ENCODE results near the gene TGM4.
"Not testable (repeated sequence)": the region's sequence is repeated elsewhere in the genome, so short reads cannot be mapped to it uniquely, and the experiment has no call there.

The TGM4 gene

DNA sequence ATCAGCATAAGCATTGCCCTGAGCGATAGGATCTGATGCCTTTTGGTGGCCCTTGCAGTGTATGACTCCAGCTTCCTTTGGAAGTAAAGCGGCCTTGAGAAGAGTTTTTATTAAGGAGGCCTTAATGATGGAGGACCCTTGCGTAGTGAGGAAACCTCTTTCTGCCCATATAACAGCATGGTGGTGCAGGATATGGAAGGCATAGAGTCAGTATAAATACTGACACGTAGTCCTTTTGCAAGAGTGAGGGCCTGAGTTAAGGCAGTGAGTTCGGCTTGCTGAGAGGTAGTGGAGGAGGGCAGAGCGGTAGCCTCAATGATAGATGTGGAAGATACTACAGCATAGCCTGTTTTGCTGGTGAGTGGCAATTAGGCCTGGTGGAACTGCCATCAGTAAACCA lies 17.7 kb upstream of the TGM4 start:
- CTCF ChIA-PET: not testable (repeated sequence)
- H3K36me3 ChIP-seq (ENCODE audit: control insufficient read depth in 2 of 2, insufficient read depth in 1 of 2, low read length in 2 of 2): peaks cover 0 to 31% of the 10 kb centered on the region in 2 experiments; a peak in 2 of 3 replicates

DNA sequence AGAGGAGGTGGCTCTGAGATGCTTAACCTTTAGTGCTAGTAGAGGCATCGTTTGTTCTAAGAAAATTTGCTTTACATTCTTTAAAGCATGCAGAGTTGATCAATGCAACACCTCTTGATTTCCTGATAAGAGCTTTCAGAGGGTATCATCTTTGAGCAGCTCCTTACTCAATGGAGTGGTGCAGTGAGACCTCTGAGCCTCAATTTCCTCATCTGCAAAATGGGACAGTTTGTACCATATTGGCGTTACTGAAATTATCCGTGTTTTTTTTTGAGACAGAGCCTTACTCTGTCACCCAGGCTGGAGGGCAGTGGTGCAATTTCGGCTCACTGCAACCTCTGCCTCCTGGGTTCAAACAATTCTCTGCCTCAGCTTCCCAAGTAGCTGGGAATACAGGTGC lies 14.3 kb upstream of the TGM4 start:
- Histone ChIP-seq H3K27ac (ENCODE audit: extremely low read depth, low read depth, low read length) (no peak overlapping the region), H3K9me3 (ENCODE audit: control insufficient read depth, insufficient read depth, low read depth, low read length) (no peaks in the 10 kb centered on the region), H3K4me1 (ENCODE audit: control insufficient read depth, insufficient read depth, low read length) (no peaks in the 10 kb centered on the region), H3K4me3 (ENCODE audit: low read depth, low read length) (no peak overlapping the region), H3K36me3 (ENCODE audit: control insufficient read depth in 2 of 2, insufficient read depth in 1 of 2, low read length in 2 of 2) (peaks cover 0 to 12% of the 10 kb centered on the region in 2 experiments; a peak in 1 of 3 replicates)
- POLR2A ChIA-PET: interaction anchor here (0.6 kb wide), 1 partner anchor 29 kb away, joined by 3 read pairs; no protein-coding TSS in a partner anchor
- no peak for TF ChIP-seq ZNF214 (tag by site-specific recombination; IDR thresholded peaks at IDR 0.05; ENCODE audit: borderline replicate concordance)
- TF ChIP-seq GLIS1 (tag by site-specific recombination; IDR thresholded peaks at IDR 0.05): no peak
- no peak for TF ChIP-seq ZNF48 (tag by site-specific recombination; IDR thresholded peaks at IDR 0.05)
- no peak for TF ChIP-seq ZNF624 (tag by site-specific recombination; IDR thresholded peaks at IDR 0.05)
- TF ChIP-seq, protein P1, sequence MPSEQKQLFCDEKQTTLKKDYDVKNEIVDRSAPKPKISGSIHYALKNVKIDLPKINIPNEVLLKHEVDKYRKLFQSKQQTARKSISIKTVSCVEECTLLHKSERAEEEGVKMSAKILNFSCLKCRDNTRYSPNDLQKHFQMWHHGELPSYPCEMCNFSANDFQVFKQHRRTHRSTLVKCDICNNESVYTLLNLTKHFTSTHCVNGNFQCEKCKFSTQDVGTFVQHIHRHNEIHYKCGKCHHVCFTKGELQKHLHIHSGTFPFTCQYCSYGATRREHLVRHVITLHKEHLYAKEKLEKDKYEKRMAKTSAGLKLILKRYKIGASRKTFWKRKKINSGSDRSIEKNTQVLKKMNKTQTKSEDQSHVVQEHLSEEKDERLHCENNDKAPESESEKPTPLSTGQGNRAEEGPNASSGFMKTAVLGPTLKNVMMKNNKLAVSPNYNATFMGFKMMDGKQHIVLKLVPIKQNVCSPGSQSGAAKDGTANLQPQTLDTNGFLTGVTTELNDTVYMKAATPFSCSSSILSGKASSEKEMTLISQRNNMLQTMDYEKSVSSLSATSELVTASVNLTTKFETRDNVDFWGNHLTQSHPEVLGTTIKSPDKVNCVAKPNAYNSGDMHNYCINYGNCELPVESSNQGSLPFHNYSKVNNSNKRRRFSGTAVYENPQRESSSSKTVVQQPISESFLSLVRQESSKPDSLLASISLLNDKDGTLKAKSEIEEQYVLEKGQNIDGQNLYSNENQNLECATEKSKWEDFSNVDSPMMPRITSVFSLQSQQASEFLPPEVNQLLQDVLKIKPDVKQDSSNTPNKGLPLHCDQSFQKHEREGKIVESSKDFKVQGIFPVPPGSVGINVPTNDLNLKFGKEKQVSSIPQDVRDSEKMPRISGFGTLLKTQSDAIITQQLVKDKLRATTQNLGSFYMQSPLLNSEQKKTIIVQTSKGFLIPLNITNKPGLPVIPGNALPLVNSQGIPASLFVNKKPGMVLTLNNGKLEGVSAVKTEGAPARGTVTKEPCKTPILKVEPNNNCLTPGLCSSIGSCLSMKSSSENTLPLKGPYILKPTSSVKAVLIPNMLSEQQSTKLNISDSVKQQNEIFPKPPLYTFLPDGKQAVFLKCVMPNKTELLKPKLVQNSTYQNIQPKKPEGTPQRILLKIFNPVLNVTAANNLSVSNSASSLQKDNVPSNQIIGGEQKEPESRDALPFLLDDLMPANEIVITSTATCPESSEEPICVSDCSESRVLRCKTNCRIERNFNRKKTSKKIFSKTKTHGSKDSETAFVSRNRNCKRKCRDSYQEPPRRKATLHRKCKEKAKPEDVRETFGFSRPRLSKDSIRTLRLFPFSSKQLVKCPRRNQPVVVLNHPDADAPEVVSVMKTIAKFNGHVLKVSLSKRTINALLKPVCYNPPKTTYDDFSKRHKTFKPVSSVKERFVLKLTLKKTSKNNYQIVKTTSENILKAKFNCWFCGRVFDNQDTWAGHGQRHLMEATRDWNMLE (tag by site-specific recombination; conservative IDR thresholded peaks at IDR 0.05; ENCODE audit: low read depth): no peak
- TF ChIP-seq ZNF585B (tag by site-specific recombination; IDR thresholded peaks at IDR 0.05): no peak
- no peak for TF ChIP-seq ZNF248 (tag by site-specific recombination; IDR thresholded peaks at IDR 0.05)
- CTCF ChIA-PET: interaction anchor here (0.8 kb wide), 1 partner anchor 55 kb away, joined by 5 read pairs; no protein-coding TSS in a partner anchor

More for the DNA sequence above, 17.7 kb upstream of the TGM4 start:
- H3K4me1 ChIP-seq (ENCODE audit: control insufficient read depth, insufficient read depth, low read length); H3K9me3 ChIP-seq (ENCODE audit: control insufficient read depth, insufficient read depth, low read depth, low read length); H3K4me3 ChIP-seq (ENCODE audit: low read depth, low read length); H3K27ac ChIP-seq (ENCODE audit: extremely low read depth, low read depth, low read length); POLR2A ChIA-PET: not testable (repeated sequence)
- peak; percentile 98 for TF ChIP-seq ZNF600 (tag by site-specific recombination; IDR thresholded peaks at IDR 0.05)

DNA sequence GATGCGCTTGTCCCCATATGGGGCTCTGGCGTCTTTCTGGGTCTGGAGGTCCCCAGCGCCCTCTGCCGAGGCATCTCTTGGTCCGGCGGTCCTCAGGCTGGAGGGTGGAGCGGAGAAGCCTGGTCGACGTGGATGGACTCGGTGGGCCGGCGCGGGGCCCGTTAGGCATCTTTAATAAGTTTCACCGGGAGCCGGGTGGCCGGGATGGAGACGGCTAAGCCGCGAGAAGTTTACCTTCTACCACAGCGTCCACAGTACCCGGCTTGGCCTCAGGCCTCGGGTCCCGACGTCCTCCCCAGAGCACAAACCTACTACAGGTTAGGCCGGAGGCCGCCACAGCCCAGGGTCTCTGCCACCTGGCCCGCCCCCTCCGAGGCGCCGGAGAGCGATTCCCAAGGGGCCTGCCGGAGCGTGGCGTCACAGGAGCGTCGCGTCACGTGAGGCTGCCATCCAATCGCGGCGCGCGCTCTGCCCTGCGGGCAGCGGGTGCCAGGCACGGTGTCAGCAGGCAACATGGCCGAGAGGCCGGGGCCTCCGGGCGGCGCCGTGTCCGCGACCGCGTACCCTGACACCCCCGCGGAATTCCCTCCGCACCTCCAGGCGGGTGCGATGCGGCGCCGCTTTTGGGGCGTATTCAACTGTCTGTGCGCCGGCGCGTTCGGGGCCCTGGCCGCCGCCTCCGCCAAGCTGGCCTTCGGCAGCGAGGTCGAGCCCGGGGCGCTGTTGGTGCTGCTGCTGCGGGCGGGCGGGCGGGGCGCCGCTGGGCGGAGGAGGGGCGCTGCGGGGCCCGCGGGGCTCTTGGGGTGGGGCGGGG lies 12.8 kb upstream of the TGM4 start, which contains the start of gene TMEM42:
Gene TMEM42, plus strand, starts transcription at position 501 of the 814 bp plus-strand sequence. Its CDS starts 13 bp downstream, at position 514.
- peaks cover 0 to 20% of the 10 kb centered on the region in 2 experiments; a peak in 1 of 3 replicates for H3K36me3 ChIP-seq (ENCODE audit: control insufficient read depth in 2 of 2, insufficient read depth in 1 of 2, low read length in 2 of 2)
- H3K27ac ChIP-seq (ENCODE audit: extremely low read depth, low read depth, low read length): peak within 1 kb of the TSS; percentile 27; the same call in 1 of the 2 replicates
- CTCF ChIA-PET: interaction anchor here (0.6 kb wide), 1 partner anchor 204 kb away, joined by 3 read pairs; no protein-coding TSS in a partner anchor
- no peaks in the 10 kb centered on the region for H3K4me1 ChIP-seq (ENCODE audit: control insufficient read depth, insufficient read depth, low read length)
- no peaks in the 10 kb centered on the region for H3K9me3 ChIP-seq (ENCODE audit: control insufficient read depth, insufficient read depth, low read depth, low read length)
- peak within 1 kb of the TSS; percentile 42 for H3K4me3 ChIP-seq (ENCODE audit: low read depth, low read length)
- POLR2A ChIA-PET: interaction anchor here (0.6 kb wide), 1 partner anchor 73 kb away, joined by 5 read pairs; no protein-coding TSS in a partner anchor
- TF ChIP-seq, protein P2, sequence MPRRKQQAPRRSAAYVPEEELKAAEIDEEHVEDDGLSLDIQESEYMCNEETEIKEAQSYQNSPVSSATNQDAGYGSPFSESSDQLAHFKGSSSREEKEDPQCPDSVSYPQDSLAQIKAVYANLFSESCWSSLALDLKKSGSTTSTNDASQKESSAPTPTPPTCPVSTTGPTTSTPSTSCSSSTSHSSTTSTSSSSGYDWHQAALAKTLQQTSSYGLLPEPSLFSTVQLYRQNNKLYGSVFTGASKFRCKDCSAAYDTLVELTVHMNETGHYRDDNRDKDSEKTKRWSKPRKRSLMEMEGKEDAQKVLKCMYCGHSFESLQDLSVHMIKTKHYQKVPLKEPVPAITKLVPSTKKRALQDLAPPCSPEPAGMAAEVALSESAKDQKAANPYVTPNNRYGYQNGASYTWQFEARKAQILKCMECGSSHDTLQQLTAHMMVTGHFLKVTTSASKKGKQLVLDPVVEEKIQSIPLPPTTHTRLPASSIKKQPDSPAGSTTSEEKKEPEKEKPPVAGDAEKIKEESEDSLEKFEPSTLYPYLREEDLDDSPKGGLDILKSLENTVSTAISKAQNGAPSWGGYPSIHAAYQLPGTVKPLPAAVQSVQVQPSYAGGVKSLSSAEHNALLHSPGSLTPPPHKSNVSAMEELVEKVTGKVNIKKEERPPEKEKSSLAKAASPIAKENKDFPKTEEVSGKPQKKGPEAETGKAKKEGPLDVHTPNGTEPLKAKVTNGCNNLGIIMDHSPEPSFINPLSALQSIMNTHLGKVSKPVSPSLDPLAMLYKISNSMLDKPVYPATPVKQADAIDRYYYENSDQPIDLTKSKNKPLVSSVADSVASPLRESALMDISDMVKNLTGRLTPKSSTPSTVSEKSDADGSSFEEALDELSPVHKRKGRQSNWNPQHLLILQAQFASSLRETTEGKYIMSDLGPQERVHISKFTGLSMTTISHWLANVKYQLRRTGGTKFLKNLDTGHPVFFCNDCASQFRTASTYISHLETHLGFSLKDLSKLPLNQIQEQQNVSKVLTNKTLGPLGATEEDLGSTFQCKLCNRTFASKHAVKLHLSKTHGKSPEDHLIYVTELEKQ (tag by site-specific recombination; IDR thresholded peaks at IDR 0.05; ENCODE audit: borderline replicate concordance): no peak
- TF ChIP-seq ZNF76 (tag by site-specific recombination; IDR thresholded peaks at IDR 0.05; ENCODE audit: borderline replicate concordance, low read depth) (peak; percentile 33; the same call in 1 of the 2 replicates), ZNF560 (tag by site-specific recombination; IDR thresholded peaks at IDR 0.05; ENCODE audit: borderline replicate concordance) (no peak), ZNF561 (tag by site-specific recombination; IDR thresholded peaks at IDR 0.05; ENCODE audit: borderline replicate concordance) (0 out of 2 replicates have a peak, but pooled peaks have one; percentile 67), ZBTB8A (tag by site-specific recombination; IDR thresholded peaks at IDR 0.05) (peak; percentile 83), GLIS2 (tag by site-specific recombination; IDR thresholded peaks at IDR 0.05) (peak; percentile 68), GLIS1 (tag by site-specific recombination; IDR thresholded peaks at IDR 0.05) (peak; percentile 25; the same call in 1 of the 2 replicates), KLF9 (tag by site-specific recombination; IDR thresholded peaks at IDR 0.05; ENCODE audit: low read depth) (peak; percentile 69), SP2 (tag by site-specific recombination; IDR thresholded peaks at IDR 0.05) (peak; percentile 60), ZNF335 (tag by site-specific recombination; conservative IDR thresholded peaks at IDR 0.05) (peak; percentile 72), KLF1 (tag by site-specific recombination; IDR thresholded peaks at IDR 0.05) (0 out of 2 replicates have a peak, but pooled peaks have one; percentile 11)
- TF ChIP-seq, protein P3, sequence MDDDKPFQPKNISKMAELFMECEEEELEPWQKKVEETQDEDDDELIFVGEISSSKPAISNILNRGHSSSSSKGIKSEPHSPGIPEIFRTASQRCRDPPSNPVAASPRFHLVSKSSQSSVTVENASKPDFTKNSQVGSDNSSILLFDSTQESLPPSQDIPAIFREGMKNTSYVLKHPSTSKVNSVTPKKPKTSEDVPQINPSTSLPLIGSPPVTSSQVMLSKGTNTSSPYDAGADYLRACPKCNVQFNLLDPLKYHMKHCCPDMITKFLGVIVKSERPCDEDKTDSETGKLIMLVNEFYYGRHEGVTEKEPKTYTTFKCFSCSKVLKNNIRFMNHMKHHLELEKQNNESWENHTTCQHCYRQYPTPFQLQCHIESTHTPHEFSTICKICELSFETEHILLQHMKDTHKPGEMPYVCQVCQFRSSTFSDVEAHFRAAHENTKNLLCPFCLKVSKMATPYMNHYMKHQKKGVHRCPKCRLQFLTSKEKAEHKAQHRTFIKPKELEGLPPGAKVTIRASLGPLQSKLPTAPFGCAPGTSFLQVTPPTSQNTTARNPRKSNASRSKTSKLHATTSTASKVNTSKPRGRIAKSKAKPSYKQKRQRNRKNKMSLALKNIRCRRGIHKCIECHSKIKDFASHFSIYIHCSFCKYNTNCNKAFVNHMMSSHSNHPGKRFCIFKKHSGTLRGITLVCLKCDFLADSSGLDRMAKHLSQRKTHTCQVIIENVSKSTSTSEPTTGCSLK (tag by site-specific recombination; IDR thresholded peaks at IDR 0.05): no peak

Data from HEK293 (cell line).